ENCODE measurements around the gene ACBD6.

The ACBD6 gene

GRCh38 chr1:180269645-180270529 lies 232.5 kb downstream of the ACBD6 start:
- DNase-seq (ENCODE audit: low spot score) = no peak

DNA sequence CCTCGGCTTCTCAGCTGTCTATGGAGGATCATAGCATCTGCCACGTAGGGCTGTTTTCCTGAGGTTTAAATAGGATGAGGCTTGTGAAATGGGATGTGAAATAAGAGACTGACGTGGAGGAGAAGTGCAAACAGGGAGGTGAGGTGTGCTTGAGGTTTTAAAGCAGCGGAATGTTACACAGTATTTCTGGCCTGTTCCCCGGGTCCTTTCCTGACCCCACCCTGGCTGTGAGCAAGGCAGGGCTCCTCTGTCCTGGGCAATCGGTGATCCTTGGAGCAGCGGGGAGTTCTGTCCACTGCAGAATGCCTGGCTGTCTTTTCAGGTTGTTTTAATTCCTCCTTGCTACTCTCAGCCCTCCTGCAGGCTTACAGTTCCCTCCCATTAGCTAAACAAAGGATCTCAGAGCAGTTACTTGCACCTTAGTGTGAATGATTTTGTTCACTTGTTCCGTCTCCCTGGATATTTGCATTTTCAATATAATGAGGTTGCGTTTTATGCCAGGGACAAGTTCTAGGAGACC lies 233.8 kb downstream of the ACBD6 start:
- DNase-seq (ENCODE audit: low spot score) = no peak

DNA sequence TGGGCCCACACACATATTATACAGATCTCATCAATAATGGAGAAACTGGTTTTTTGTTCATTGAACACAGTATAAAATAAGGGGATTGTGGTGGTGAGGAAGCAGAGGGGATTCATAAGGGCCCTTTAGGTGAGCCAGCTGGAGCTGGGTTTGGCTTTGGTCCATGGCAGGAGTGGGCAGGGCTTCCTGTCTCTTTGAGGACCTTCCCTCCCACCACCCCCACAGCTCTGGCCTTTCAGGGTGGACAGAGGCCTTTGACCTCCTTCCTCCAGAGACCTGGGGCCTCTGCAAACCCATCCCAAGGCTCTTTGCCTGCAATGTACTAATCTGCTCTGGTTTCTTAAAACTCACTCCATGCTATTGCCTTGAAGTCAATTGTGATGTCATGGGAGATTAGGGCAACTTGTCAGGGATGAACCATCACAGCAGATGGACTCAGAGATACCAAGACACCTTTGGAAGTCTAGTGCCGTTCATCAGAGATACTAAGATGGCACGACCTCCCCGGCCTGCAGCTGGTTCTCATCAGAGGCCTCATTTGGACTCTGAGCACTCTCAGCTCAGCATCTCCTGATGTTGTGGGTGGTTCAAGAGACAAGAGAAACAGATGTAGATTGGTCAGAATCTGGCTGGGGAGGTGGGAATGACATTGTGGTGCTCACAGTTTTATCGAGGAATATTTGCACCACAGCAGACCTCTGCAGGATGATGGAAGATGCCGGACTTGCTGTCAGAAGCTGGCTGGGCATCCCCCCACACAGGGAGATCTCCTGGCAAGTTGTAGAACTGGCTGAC lies 234.4 kb downstream of the ACBD6 start:
- no peak for DNase-seq (ENCODE audit: low spot score)

DNA sequence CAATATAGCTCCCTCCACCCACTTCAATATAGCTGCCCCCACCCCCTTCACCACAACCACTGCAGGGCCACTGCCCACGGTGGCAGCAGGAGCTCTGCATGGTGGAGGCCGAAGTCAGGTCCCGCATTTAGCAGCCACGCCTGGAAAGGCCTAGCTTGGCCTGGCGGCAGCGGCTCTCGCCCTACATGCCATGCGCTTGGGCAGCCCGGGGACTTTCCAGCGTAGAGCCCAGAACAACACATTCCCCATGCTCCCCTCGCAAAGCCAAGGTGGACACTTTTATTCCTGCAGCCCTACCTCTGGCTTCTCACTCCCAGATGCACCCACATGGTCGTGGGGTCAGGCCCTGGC lies 235.2 kb downstream of the ACBD6 start:
- DNase-seq (ENCODE audit: low spot score) = no peak

DNA sequence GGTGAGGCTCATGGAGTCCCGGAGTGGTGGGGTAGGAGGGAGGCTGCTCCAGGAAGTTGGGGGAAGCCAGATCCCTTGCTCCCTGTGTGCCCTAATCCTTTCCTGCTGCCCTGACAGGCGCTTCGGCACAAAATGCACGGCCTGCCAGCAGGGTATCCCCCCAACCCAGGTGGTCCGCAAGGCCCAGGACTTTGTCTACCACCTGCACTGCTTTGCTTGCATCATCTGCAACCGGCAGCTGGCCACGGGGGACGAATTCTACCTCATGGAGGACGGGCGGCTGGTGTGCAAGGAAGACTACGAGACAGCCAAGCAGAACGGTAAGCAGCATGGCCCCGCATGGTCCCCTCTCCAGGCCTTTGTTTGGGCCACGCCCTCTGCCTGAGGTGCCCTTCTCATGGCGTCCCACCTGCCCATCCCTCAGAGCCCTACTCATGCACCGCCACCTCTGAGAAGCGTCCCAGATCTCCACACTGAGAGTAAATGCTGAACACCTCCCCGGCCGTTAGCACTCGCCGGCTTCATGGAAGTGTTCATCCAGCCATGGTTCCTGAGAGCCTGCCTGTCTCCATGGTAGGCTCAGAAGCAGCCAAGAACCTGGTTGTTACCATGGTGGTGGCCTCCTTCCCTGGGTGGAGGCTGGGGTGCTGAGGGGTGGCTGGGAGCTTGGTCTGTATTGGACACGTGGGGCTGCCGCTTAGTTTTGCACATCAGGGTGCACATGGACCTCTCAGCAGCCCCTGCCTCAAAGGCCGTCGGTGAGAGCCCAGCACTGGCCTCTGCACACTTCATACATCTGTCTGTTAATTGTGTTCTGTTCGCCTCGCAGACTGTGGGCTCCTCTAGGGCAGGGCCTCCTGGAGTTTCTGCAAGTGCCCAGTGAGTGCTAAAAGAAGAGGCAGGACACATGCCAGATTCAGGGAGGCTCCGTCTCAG lies 235.8 kb downstream of the ACBD6 start:
- peak; percentile 8 for DNase-seq (ENCODE audit: low spot score)

GRCh38 chr1:180265871-180266270 lies 236.5 kb downstream of the ACBD6 start:
- DNase-seq (ENCODE audit: low spot score) = no peak

- no peak for DNase-seq (ENCODE audit: low spot score)
Observed at GRCh38 chr1:180265201-180265600, 237.2 kb downstream of the ACBD6 start.

DNA sequence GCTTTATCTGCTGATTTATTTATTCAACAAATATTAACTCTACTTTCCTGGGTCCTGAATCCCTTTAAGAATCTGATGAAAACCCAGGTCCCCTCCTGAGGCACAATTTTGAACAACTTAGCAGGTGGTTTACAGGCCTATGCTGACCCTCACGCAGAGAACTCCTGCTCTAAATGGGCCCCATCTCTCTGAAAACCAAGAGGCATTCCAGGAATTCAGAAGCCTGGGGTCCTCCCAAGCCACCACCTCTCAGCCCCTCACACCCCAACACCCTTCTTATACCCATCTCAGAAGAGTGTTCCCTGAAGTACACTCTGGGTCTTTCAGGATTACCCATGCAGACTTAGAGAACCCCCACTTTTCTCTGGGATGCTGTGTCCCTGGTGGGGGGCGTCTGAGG lies 237.8 kb downstream of the ACBD6 start:
- no peak for DNase-seq (ENCODE audit: low spot score)

GRCh38 chr1:180262628-180263488 lies 239.5 kb downstream of the ACBD6 start:
- DNase-seq (ENCODE audit: low spot score) = peak; percentile 11

- no peak for DNase-seq (ENCODE audit: low spot score)
Observed at GRCh38 chr1:180261524-180262155, 240.7 kb downstream of the ACBD6 start.

- DNase-seq (ENCODE audit: low spot score) = no peak
Observed at GRCh38 chr1:180261030-180261429, 241.3 kb downstream of the ACBD6 start.

DNA sequence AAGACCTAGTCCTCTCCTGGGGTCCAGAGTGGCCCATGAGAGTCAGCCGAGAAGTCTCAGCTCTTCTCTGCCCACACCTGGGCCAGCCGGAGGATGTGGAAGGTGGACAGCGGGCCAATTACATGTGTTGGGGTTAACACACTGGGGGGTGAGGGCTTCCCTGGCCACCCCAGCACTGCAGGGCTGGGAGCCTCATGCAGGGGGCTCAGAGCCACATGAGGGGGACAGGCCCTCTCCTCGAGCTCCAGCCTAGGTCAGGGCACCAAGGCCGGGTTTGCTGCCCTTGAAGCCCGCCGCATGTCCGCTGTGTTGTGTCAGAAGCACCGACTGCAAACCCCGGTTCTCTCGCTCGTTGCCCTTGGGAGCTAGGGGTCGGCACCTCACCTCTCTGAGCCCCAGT lies 241.8 kb downstream of the ACBD6 start:
- DNase-seq (ENCODE audit: low spot score) = no peak

GRCh38 chr1:180259431-180260338 lies 242.7 kb downstream of the ACBD6 start:
- no peak for DNase-seq (ENCODE audit: low spot score)

DNA sequence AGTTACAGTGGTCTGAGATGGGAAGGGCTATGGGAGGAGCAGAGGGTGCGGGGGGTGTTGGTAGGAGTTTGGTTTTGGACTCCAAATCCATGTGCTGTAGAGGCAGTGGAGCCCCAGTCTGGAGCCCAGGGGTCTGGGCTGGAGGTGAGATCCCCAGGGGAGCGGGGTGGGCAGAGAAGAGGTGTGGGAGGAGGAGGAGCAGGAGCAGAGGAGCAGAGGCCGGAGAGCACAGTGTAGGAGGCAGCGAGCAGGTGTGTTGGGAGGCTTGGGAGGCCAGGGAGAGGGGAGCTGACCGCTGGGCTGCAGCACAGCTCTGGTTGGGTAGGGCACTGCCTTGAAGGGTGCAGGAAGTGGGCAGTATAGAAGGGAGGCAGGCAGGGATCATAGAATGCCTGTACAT lies 243.4 kb downstream of the ACBD6 start:
- no peak for DNase-seq (ENCODE audit: low spot score)

DNA sequence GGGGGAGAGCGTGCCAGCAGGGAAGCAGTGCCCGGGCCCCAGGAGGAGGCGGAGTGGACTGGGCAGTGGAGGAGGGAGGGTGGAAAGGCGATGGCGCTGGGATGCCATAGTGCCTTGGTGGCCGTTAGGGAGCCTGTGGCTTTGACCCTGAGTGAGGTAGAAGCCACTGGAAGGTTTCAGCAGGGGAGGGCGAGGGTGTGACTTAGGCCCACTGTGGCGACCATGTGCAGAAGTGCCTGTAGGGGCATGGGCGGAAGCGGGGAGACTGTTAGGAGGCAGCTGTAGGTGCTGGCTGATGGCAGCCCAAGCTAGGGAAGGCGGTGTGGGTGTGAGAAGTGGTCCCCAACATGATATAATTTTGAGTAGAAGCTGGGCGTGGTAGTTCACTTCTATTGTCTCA lies 244.1 kb downstream of the ACBD6 start:
- DNase-seq (ENCODE audit: low spot score) = no peak

GRCh38 chr1:180257486-180257885 lies 244.9 kb downstream of the ACBD6 start:
- DNase-seq (ENCODE audit: low spot score) = no peak

DNA sequence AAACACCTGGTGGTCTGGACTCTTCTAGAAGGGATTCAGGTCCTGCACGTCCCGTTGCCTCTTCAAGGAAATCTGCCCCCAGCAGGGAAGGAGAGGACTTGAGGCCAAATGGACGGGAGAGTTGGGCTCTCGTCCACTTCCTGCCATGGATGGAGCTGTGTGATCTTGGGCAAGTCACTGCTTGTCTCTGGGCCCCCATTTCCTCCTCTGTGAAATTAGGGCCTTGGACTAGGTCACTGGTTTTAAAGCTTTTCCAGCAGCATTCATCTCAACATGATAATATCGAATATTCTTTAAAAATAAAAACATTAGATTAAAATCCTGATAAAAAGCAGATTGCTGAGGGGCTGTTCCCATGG lies 245.4 kb downstream of the ACBD6 start:
- no peak for DNase-seq (ENCODE audit: low spot score)

GRCh38 chr1:180256341-180257027 lies 245.9 kb downstream of the ACBD6 start:
- no peak for DNase-seq (ENCODE audit: low spot score)
